ENCODE measurements around the gene SHISA2. TPM values are rescaled to one million over a fixed set of nuclear protein-coding genes. Genes with fewer than 3 reads are reported as not detected.

The SHISA2 gene
- total and polyA plus RNA-seq, 2 of the 13 experiments (the other 11 are each of a cell fraction or from before 2014, with no cell fraction given): not detected

- no peak for TF ChIP-seq HBP1 (CRISPR knock-in tag; IDR thresholded peaks at IDR 0.05; ENCODE audit: low read depth)
- no peak for TF ChIP-seq ZNF468 (CRISPR knock-in tag; IDR thresholded peaks at IDR 0.05)
- no peak for TF ChIP-seq SMAD3 (CRISPR knock-in tag; IDR thresholded peaks at IDR 0.05)
- no peak for TF ChIP-seq MED8 (CRISPR knock-in tag; IDR thresholded peaks at IDR 0.05; ENCODE audit: insufficient replicate concordance)
Measured at GRCh38 chr13:26015271-26016125, 36.3 kb downstream of the SHISA2 start (continued).

GRCh38 chr13:26012995-26013394 is 38.8 kb downstream of the SHISA2 start:
- no peak overlapping the region for H3K9ac ChIP-seq (ENCODE audit: insufficient read depth, low read depth, low read length)
- DNase-seq (ENCODE audit: low spot score): no peak
- in situ Hi-C loops (cut with HindIII; ENCODE audit: extremely low pct_ligation_motif_present, low pct_unique_long_range_greater_than_20kb): no loop called here
- POLR2A ChIA-PET: no interaction called here
- H3K4me2 ChIP-seq (ENCODE audit: low read depth, low read length): no peak overlapping the region
- H3K4me1 ChIP-seq (ENCODE audit: insufficient read depth, low read length): no peaks in the 10 kb centered on the region
- CTCF ChIA-PET (ENCODE audit: low intra/inter-chr PET ratio, low total read pairs): no interaction called here
- 42% methylated on average over 5 of the region's 9 CpGs for WGBS (ENCODE audit: low lambda C conversion rate)
- H2AFZ ChIP-seq (ENCODE audit: low read length): no peak overlapping the region
- TF ChIP-seq JUN (CRISPR knock-in tag; IDR thresholded peaks at IDR 0.05) (no peak), HCFC1 (IDR thresholded peaks at IDR 0.05; ENCODE audit: low read depth, low read length) (no peak), CSRNP2 (CRISPR knock-in tag; conservative IDR thresholded peaks at IDR 0.05; ENCODE audit: low read depth) (no peak), EEA1 (CRISPR knock-in tag; IDR thresholded peaks at IDR 0.05; ENCODE audit: borderline replicate concordance) (no peak), NCOA2 (CRISPR knock-in tag; IDR thresholded peaks at IDR 0.05) (no peak), TEAD2 (CRISPR knock-in tag; IDR thresholded peaks at IDR 0.05) (no peak), HNRNPLL (IDR thresholded peaks at IDR 0.05; ENCODE audit: low read depth, low read length, poor library complexity, severe bottlenecking) (no peak), ZNF691 (CRISPR knock-in tag; IDR thresholded peaks at IDR 0.05; ENCODE audit: borderline replicate concordance, low read depth) (no peak), ZNF263 (CRISPR knock-in tag; IDR thresholded peaks at IDR 0.05) (no peak), TBX3 (IDR thresholded peaks at IDR 0.05; ENCODE audit: borderline replicate concordance) (no peak), RFX5 (IDR thresholded peaks at IDR 0.05; ENCODE audit: low read depth, low read length) (no peak)
- intact Hi-C loops (cut with micrococcal nuclease; ENCODE audit: unreplicated experiment): no loop called here
- H3K27me3 ChIP-seq (ENCODE audit: control insufficient read depth in 1 of 2, insufficient read depth in 2 of 2, low read length in 2 of 2): peaks cover 0 to 9% of the 10 kb centered on the region in 2 experiments; a peak in 2 of 5 replicates
- H3K27ac ChIP-seq (ENCODE audit: extremely low read length, insufficient read depth, low read length): no peak overlapping the region
- H3K79me2 ChIP-seq (ENCODE audit: insufficient read depth, low read length): no peaks in the 10 kb centered on the region
- H3K4me3 ChIP-seq (replicated peaks in 1 of 3; ENCODE audit: insufficient read depth in 1 of 3, low read depth in 2 of 3, low read length in 3 of 3): no peak overlapping the region
- BruUV-seq (replicated peaks): no TSS peak
- H3K36me3 ChIP-seq (replicated peaks in 1 of 2; ENCODE audit: control insufficient read depth in 1 of 2, insufficient read depth in 2 of 2, low read length in 2 of 2): no peaks in the 10 kb centered on the region
- ATAC-seq: no peak
- no peak for FAIRE-seq
- H3K9me3 ChIP-seq (ENCODE audit: low read length): no peaks in the 10 kb centered on the region
- no peaks in the 10 kb centered on the region for H4K20me1 ChIP-seq (ENCODE audit: insufficient read depth, low read length)

All from HepG2 (cell line).